OCI-LY7 (cell line): Measurements from ENCODE around the gene RARB.

ENCODE experiments used
- CTCF ChIP-seq: fragments of 200-600 bp; sonication (generic); conservative IDR thresholded peaks from 2 replicates; pipeline ENCODE4 v1.5.1; 2014; ENCODE audit warnings: mild to moderate bottlenecking, antibody characterized with exemption, low read length, moderate library complexity, mixed read lengths
- EZH2phosphoT487 ChIP-seq: fragments of 200-600 bp; sonication (generic); IDR thresholded peaks from 2 replicates; pipeline ENCODE4 v1.6.1; 2018; ENCODE audit warnings: low read depth, borderline replicate concordance, mild to moderate bottlenecking, mixed run types, antibody characterized with exemption, low read length, moderate library complexity, mixed read lengths

GRCh38 chr3:25621087-25621486 lies 193.0 kb downstream of the RARB start:
- TF ChIP-seq CTCF = no peak
- TF ChIP-seq EZH2phosphoT487 = no peak
